22Rv1 (cell line): ENCODE measurements around the gene MSRB3.

Experiments used
- H3K27ac ChIP-seq: fragments of 450-650 bp; 2 replicates; pipeline ENCODE4 v1.5.1; 2017
- CTCF ChIP-seq: fragments of 450-650 bp; IDR thresholded peaks from 2 replicates; pipeline ENCODE4 v1.5.1; 2017; ENCODE audit warnings: mild to moderate bottlenecking
- ZFX ChIP-seq: fragments of 450-650 bp; IDR thresholded peaks from 2 replicates; pipeline ENCODE4 v1.6.1; 2017; ENCODE audit warnings: antibody characterized with exemption, borderline replicate concordance

MSRB3 gene

GRCh38 chr12:65494537-65494936 is 216.1 kb downstream of the MSRB3 start:
- no peak for TF ChIP-seq ZFX
- TF ChIP-seq CTCF, result no peak
- no peak overlapping the region for H3K27ac ChIP-seq

GRCh38 chr12:65495233-65495632 is 216.8 kb downstream of the MSRB3 start:
- no peak overlapping the region for H3K27ac ChIP-seq
- TF ChIP-seq ZFX, result no peak
- TF ChIP-seq CTCF, result no peak

GRCh38 chr12:65496617-65497016 is 218.1 kb downstream of the MSRB3 start:
- TF ChIP-seq CTCF, result no peak
- TF ChIP-seq ZFX, result no peak
- no peak overlapping the region for H3K27ac ChIP-seq

- H3K27ac ChIP-seq, result no peak overlapping the region
- TF ChIP-seq CTCF, result no peak
- no peak for TF ChIP-seq ZFX
These were observed 219.2 kb downstream of the MSRB3 start for GRCh38 chr12:65497660-65498059.

GRCh38 chr12:65499167-65499566 is 220.7 kb downstream of the MSRB3 start:
- TF ChIP-seq CTCF, result no peak
- no peak for TF ChIP-seq ZFX
- H3K27ac ChIP-seq, result no peak overlapping the region

- no peak for TF ChIP-seq CTCF
- no peak for TF ChIP-seq ZFX
- H3K27ac ChIP-seq, result no peak overlapping the region
These were observed 221.8 kb downstream of the MSRB3 start for GRCh38 chr12:65500091-65500900.

GRCh38 chr12:65501093-65501621 is 222.7 kb downstream of the MSRB3 start:
- TF ChIP-seq ZFX (no peak), CTCF (no peak)
- H3K27ac ChIP-seq, result no peak overlapping the region
